PFSK-1 (cell line): Measurements from ENCODE around the gene GJD4.

ENCODE experiments used
- FOXP2 ChIP-seq: optimal IDR thresholded peaks from 2 replicates; pipeline ENCODE3; 2011; ENCODE audit warnings: borderline replicate concordance, control low read depth, inconsistent platforms; ENCODE audit not compliant: insufficient read depth; ENCODE audit errors: extremely low read length, extremely low read depth
- POLR2AphosphoS5 ChIP-seq: IDR thresholded peaks from 2 replicates; pipeline ENCODE4 v1.6.1; 2012; ENCODE audit warnings: low read depth, mild to moderate bottlenecking, control low read depth, low read length, moderate library complexity
- REST ChIP-seq, 2 experiments: IDR thresholded peaks; 2 replicates each; pipeline versions ENCODE4 v1.6.1 to v1.8.0; 2011 to 2012; ENCODE audit warnings: low read depth in 2 of 2, low read length in 2 of 2, control low read depth in 1 of 2, inconsistent platforms in 1 of 2, mild to moderate bottlenecking in 1 of 2, moderate library complexity in 1 of 2; ENCODE audit not compliant: insufficient read depth in 1 of 2
- SIN3A ChIP-seq: IDR thresholded peaks from 2 replicates; pipeline ENCODE4 v1.6.1; 2012; ENCODE audit warnings: mild to moderate bottlenecking, low read length, moderate library complexity, borderline replicate concordance; ENCODE audit not compliant: insufficient read depth
- TAF1 ChIP-seq: IDR thresholded peaks from 2 replicates; pipeline ENCODE4 v1.6.1; 2012; ENCODE audit warnings: low read length, control low read depth, borderline replicate concordance; ENCODE audit not compliant: insufficient read depth

DNA sequence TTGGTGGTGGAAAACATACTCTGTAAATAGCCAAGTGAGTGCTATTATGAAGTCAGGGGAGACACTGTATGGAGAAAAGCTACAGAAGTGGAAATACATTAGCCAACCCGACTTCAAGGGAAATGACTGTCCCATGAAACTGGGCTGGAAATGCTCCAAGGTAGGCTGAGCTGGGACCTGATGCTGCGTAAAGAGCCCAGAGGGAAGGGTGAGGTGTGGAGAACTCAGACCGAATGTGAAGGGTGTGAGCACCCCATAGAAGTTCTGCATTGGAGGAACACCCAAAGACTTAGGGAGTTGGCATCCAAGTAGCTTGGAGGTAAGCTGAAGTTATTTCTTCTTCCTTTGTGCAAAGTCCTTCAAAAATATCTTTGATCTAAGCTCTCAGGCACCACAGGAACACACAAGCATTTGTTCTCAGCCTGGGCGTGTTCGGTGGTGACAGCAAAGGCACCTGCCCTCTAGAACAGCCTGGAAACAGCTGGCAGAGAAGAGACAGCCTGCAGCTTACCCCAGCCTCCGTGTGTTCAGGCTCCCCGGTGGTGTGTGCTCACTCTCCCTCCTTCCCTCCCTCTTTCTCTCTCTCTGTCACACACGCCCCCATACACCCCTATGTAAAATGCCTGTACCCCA, 19.1 kb upstream of the GJD4 start:
- TF ChIP-seq POLR2AphosphoS5, result no peak
- no peak for TF ChIP-seq SIN3A
- TF ChIP-seq TAF1, result no peak
- TF ChIP-seq REST (IDR thresholded peaks at IDR 0.05; ENCODE audit: insufficient read depth in 1 of 2, low read depth in 2 of 2, low read length in 2 of 2), result no peak
- TF ChIP-seq FOXP2, result no peak
